ENCODE measurements around the gene TBX10.

- TF ChIP-seq CTCF (IDR thresholded peaks at IDR 0.05 in 4 of 5, conservative IDR thresholded peaks at IDR 0.05 in 1 of 5) (no peak), POLR2A (IDR thresholded peaks at IDR 0.05) (no peak)
Observed at GRCh38 chr11:67599149-67599548, 40.4 kb downstream of the TBX10 start.

Data from gastrocnemius medialis (tissue), 4 donors.